DOHH2 (cell line): Measurements from ENCODE around the gene GTSF1L.

Experiments used
- H3F3A ChIP-seq: fragments of 200-600 bp; sonication (generic), shearing (Covaris generic); 2 replicates; pipeline ENCODE4 v1.6.0; 2016; ENCODE audit warnings: antibody characterized with exemption, mild to moderate bottlenecking; ENCODE audit not compliant: control insufficient read depth, insufficient read depth
- H3K27ac ChIP-seq: fragments of 200-600 bp; sonication (generic); 2 replicates; pipeline ENCODE4 v1.5.1; 2014; ENCODE audit warnings: low read depth, mild to moderate bottlenecking, low read length, moderate library complexity
- H3K27me3 ChIP-seq: fragments of 200-600 bp; sonication (generic); 2 replicates; pipeline ENCODE4 v1.6.1; 2014; ENCODE audit warnings: mild to moderate bottlenecking, low read length, mixed read lengths; ENCODE audit not compliant: control insufficient read depth
- H3K36me3 ChIP-seq: fragments of 200-600 bp; sonication (generic); 2 replicates; pipeline ENCODE4 v1.6.1; 2014; ENCODE audit warnings: mild to moderate bottlenecking, low read length, moderate library complexity, mixed read lengths; ENCODE audit not compliant: control insufficient read depth
- H3K4me1 ChIP-seq: fragments of 200-600 bp; sonication (generic); 2 replicates; pipeline ENCODE4 v1.6.1; 2014; ENCODE audit warnings: mild to moderate bottlenecking, low read length, mixed read lengths; ENCODE audit not compliant: control insufficient read depth
- H3K4me2 ChIP-seq: fragments of 200-600 bp; sonication (generic); 2 replicates; pipeline ENCODE4 v1.6.0; 2014; ENCODE audit warnings: mild to moderate bottlenecking, low read length, moderate library complexity
- H3K4me3 ChIP-seq: fragments of 200-600 bp; sonication (generic); 2 replicates; pipeline ENCODE4 v1.5.1; 2014; ENCODE audit warnings: mild to moderate bottlenecking, low read length, mixed read lengths
- H3K79me2 ChIP-seq: fragments of 200-600 bp; sonication (generic); 2 replicates; pipeline ENCODE4 v1.6.1; 2014; ENCODE audit warnings: mild to moderate bottlenecking, low read length, mixed read lengths; ENCODE audit not compliant: control insufficient read depth
- H3K9me2 ChIP-seq: fragments of 200-600 bp; sonication (generic); replicated peaks from 2 replicates; pipeline ENCODE4 v1.6.1; 2014; ENCODE audit warnings: mild to moderate bottlenecking, low read length, mixed read lengths; ENCODE audit not compliant: control insufficient read depth
- H3K9me3 ChIP-seq: fragments of 200-600 bp; sonication (generic); 2 replicates; pipeline ENCODE4 v1.6.1; 2014; ENCODE audit warnings: antibody characterized with exemption, low read length, mixed read lengths; ENCODE audit not compliant: control insufficient read depth, insufficient read depth
- H4K20me1 ChIP-seq: fragments of 200-600 bp; sonication (generic); 2 replicates; pipeline ENCODE4 v1.6.0; 2014; ENCODE audit warnings: low read depth, mild to moderate bottlenecking, antibody characterized with exemption, low read length, moderate library complexity; ENCODE audit not compliant: control insufficient read depth, insufficient read depth
- CTCF ChIP-seq: fragments of 200-600 bp; sonication (generic); IDR thresholded peaks from one replicate; pipeline ENCODE4 v1.5.1; 2014; ENCODE audit warnings: antibody characterized with exemption, mild to moderate bottlenecking, low read depth, low read length; ENCODE audit not compliant: poor library complexity, severe bottlenecking
- EZH2phosphoT487 ChIP-seq: fragments of 200-600 bp; sonication (generic); IDR thresholded peaks from 2 replicates; pipeline ENCODE4 v1.6.1; 2017; ENCODE audit warnings: borderline replicate concordance, mild to moderate bottlenecking, antibody characterized with exemption, low read length, moderate library complexity, mixed read lengths

GTSF1L gene

GRCh38 chr20:43690943-43691598, 35.7 kb downstream of the GTSF1L start:
- H3K4me2 ChIP-seq: no peak overlapping the region
- no peak overlapping the region for H3K27ac ChIP-seq
- no peaks in the 10 kb centered on the region for H3K9me3 ChIP-seq
- peaks cover 3% of the 10 kb centered on the region; the same call in 1 of the 2 replicates for H4K20me1 ChIP-seq
- H3K27me3 ChIP-seq: no peaks in the 10 kb centered on the region
- no peak overlapping the region for H3K4me3 ChIP-seq
- H3K4me1 ChIP-seq: no peaks in the 10 kb centered on the region
- no peak for TF ChIP-seq CTCF
- TF ChIP-seq EZH2phosphoT487: no peak
- H3F3A ChIP-seq: no peaks in the 10 kb centered on the region; the same call in 1 of the 2 replicates
- H3K79me2 ChIP-seq: peaks cover 59% of the 10 kb centered on the region
- H3K36me3 ChIP-seq: peaks cover 86% of the 10 kb centered on the region
- H3K9me2 ChIP-seq: no peaks in the 10 kb centered on the region

- Histone ChIP-seq H4K20me1 (peaks cover 3% of the 10 kb centered on the region; the same call in 1 of the 2 replicates), H3K27ac (no peak overlapping the region)
These were observed 37.6 kb downstream of the GTSF1L start for GRCh38 chr20:43689165-43689564.

GRCh38 chr20:43686820-43687219, 40.0 kb downstream of the GTSF1L start:
- no peak overlapping the region for H3K27ac ChIP-seq
- no peaks in the 10 kb centered on the region for H3K27me3 ChIP-seq
- H4K20me1 ChIP-seq: peaks cover 10% of the 10 kb centered on the region
- H3K4me2 ChIP-seq: no peak overlapping the region
- no peak overlapping the region for H3K4me3 ChIP-seq
- peaks cover 15% of the 10 kb centered on the region for H3K4me1 ChIP-seq
- peaks cover 4% of the 10 kb centered on the region for H3F3A ChIP-seq
- no peaks in the 10 kb centered on the region for H3K9me3 ChIP-seq
- no peak for TF ChIP-seq CTCF
- no peak for TF ChIP-seq EZH2phosphoT487
- no peaks in the 10 kb centered on the region for H3K9me2 ChIP-seq
- H3K36me3 ChIP-seq: peaks cover 84% of the 10 kb centered on the region
- H3K79me2 ChIP-seq: peaks cover 62% of the 10 kb centered on the region

More at GRCh38 chr20:43689165-43689564, 37.6 kb downstream of the GTSF1L start:
- H3K4me1 ChIP-seq: no peaks in the 10 kb centered on the region
- H3K9me2 ChIP-seq: no peaks in the 10 kb centered on the region
- TF ChIP-seq EZH2phosphoT487 (no peak), CTCF (no peak)
- H3K4me2 ChIP-seq: no peak overlapping the region
- peaks cover 59% of the 10 kb centered on the region for H3K79me2 ChIP-seq
- H3F3A ChIP-seq: no peaks in the 10 kb centered on the region
- no peaks in the 10 kb centered on the region for H3K27me3 ChIP-seq
- H3K4me3 ChIP-seq: no peak overlapping the region
- no peaks in the 10 kb centered on the region for H3K9me3 ChIP-seq
- H3K36me3 ChIP-seq: peaks cover 83% of the 10 kb centered on the region
